Effector memory CD4-positive, alpha-beta T cell (primary cell): ENCODE results near the gene TNS3.

ENCODE experiments used
- DNase-seq, 3 donors: peaks; one replicate each; pipeline ENCODE4 v3.0.0-alpha.2; 2020
- H3K27ac ChIP-seq: 2 replicates; pipeline ENCODE4 v1.7.0; 2013; ENCODE audit warnings: mild to moderate bottlenecking, low read length, moderate library complexity; ENCODE audit not compliant: insufficient read depth, poor library complexity, severe bottlenecking
- H3K27me3 ChIP-seq: replicated peaks from 2 replicates; pipeline ENCODE4 v1.7.0; 2013; ENCODE audit warnings: mild to moderate bottlenecking, low read length; ENCODE audit not compliant: insufficient read depth, control insufficient read depth, poor library complexity, severe bottlenecking
- H3K36me3 ChIP-seq: 2 replicates; pipeline ENCODE4 v1.7.0; 2013; ENCODE audit warnings: mild to moderate bottlenecking, low read length, moderate library complexity; ENCODE audit not compliant: control insufficient read depth, insufficient read depth
- H3K4me1 ChIP-seq: 2 replicates; pipeline ENCODE4 v1.7.0; 2013; ENCODE audit warnings: low read length, mild to moderate bottlenecking; ENCODE audit not compliant: control insufficient read depth, insufficient read depth, poor library complexity, severe bottlenecking
- H3K4me3 ChIP-seq: 2 replicates; pipeline ENCODE4 v1.7.0; 2013; ENCODE audit warnings: low read length, low read depth, mild to moderate bottlenecking; ENCODE audit not compliant: insufficient read depth, poor library complexity, severe bottlenecking
- H3K9me3 ChIP-seq: 2 replicates; pipeline ENCODE4 v1.7.0; 2013; ENCODE audit warnings: mild to moderate bottlenecking, low read length, moderate library complexity; ENCODE audit not compliant: control insufficient read depth

The TNS3 gene

GRCh38 chr7:47370461-47371042 lies 211.4 kb downstream of the TNS3 start:
- H3K27ac ChIP-seq, result no peak overlapping the region
- H3K4me3 ChIP-seq, result no peak overlapping the region
- H3K9me3 ChIP-seq, result no peaks in the 10 kb centered on the region
- no peak for DNase-seq
- no peaks in the 10 kb centered on the region for H3K36me3 ChIP-seq
- H3K4me1 ChIP-seq, result no peaks in the 10 kb centered on the region
- H3K27me3 ChIP-seq, result no peaks in the 10 kb centered on the region

DNA sequence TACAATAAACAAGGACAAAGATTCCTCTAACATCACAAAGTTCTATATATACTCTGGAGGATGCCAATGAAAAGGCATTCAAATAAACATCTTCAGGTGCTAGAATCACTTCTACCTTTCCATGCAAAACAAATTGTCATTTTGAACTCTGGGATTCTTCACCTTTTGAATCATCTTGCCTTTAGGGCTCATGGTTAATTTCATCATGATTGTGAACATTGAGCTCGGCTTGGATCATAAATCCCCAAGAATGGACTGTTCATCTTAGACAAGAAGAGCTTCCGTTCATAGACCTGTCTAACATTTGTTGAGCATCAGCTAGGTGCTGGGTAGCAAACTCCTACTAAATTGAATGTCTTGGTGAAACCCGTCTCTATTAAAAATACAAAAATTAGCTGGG lies 212.2 kb downstream of the TNS3 start:
- H3K36me3 ChIP-seq, result no peaks in the 10 kb centered on the region
- no peak for DNase-seq

DNA sequence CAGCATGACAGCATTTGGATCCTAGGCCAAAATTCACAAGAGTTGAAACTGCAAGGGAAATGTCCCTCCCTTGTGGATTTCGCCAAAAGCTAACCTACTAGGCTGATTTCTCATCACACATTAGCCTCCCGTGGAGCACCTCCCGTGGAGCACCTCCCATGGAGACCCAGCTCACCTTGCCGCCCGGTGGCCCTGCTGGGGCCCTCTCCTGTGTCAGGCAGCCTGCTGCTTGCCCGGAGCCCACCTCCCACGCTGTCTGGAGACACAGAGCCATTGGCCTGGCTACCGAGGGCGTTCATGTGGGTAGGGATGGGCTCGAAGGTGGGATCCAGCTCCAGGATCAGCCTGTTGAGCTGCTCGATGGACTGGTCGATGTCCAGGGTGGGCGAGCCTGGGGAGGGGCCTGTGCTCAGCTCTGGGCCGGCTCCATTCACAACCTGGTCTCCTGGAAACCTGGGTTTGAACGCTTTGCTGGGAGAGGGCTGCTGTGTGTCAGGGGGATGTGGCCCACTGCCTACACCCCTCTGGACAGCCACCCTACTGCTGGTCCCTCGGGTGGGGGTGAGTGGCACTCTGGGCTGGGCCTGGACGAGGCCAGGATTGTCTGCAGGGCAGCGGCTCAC lies 213.6 kb downstream of the TNS3 start:
- Histone ChIP-seq H3K4me1 (no peaks in the 10 kb centered on the region), H3K9me3 (no peaks in the 10 kb centered on the region), H3K36me3 (no peaks in the 10 kb centered on the region), H3K27ac (no peak overlapping the region), H3K27me3 (no peaks in the 10 kb centered on the region), H3K4me3 (no peak overlapping the region)
- DNase-seq, result no peak

More for the DNA sequence above, 212.2 kb downstream of the TNS3 start:
- no peaks in the 10 kb centered on the region for H3K4me1 ChIP-seq
- H3K4me3 ChIP-seq, result no peak overlapping the region
- H3K27ac ChIP-seq, result no peak overlapping the region
- no peaks in the 10 kb centered on the region for H3K27me3 ChIP-seq
- no peaks in the 10 kb centered on the region for H3K9me3 ChIP-seq

DNA sequence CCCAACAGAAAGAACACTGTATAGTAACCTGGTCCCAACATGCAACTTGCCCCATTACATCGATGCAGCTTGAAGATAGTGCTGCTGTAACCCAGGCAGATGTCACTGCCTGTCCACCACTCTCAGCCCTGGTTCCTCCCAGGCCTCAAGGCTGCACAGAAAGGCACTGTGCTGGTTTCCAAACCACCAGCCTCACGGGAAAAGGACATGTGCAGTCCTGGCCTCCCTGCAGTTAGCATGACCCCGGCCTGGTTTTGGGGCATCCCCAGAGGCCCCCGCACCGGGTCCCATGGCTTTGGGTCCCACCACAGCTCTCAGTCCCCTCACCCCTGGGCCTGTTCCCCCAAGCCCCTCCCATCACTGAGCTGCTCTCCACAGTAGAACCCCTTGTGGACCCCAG lies 214.5 kb downstream of the TNS3 start:
- no peak overlapping the region for H3K4me3 ChIP-seq
- H3K27me3 ChIP-seq, result no peaks in the 10 kb centered on the region
- no peak overlapping the region for H3K27ac ChIP-seq
- H3K4me1 ChIP-seq, result no peaks in the 10 kb centered on the region
- H3K9me3 ChIP-seq, result no peaks in the 10 kb centered on the region
- no peaks in the 10 kb centered on the region for H3K36me3 ChIP-seq
- DNase-seq, result no peak

- no peak overlapping the region for H3K27ac ChIP-seq
- no peaks in the 10 kb centered on the region for H3K36me3 ChIP-seq
- no peaks in the 10 kb centered on the region for H3K27me3 ChIP-seq
- no peak overlapping the region for H3K4me3 ChIP-seq
- DNase-seq, result no peak
- no peaks in the 10 kb centered on the region for H3K9me3 ChIP-seq
- no peaks in the 10 kb centered on the region for H3K4me1 ChIP-seq
These were observed 215.0 kb downstream of the TNS3 start for GRCh38 chr7:47366960-47367359.

- Histone ChIP-seq H3K27me3 (no peaks in the 10 kb centered on the region), H3K4me3 (no peak overlapping the region), H3K9me3 (no peaks in the 10 kb centered on the region), H3K27ac (no peak overlapping the region), H3K4me1 (no peaks in the 10 kb centered on the region), H3K36me3 (no peaks in the 10 kb centered on the region)
- no peak for DNase-seq
These were observed 215.7 kb downstream of the TNS3 start for GRCh38 chr7:47366211-47366610.

DNA sequence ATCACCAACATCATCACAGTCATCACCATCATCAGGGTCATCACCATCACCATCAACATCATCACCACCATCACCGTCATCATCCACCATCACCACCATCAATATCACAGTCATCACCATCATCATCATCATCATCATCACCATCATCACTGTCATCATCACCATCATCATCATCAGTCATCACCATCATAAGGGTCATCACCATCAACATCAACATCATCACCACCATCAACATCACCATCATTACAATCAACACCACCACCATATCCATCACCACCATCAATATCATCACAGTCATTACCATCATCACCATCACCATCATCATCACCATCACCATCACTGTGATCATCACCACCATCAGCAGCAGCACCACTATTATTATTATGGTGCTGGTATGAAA lies 218.9 kb downstream of the TNS3 start:
- Histone ChIP-seq H3K4me1 (no peaks in the 10 kb centered on the region), H3K36me3 (no peaks in the 10 kb centered on the region), H3K9me3 (no peaks in the 10 kb centered on the region), H3K4me3 (no peak overlapping the region), H3K27ac (no peak overlapping the region), H3K27me3 (no peaks in the 10 kb centered on the region)
- no peak for DNase-seq

DNA sequence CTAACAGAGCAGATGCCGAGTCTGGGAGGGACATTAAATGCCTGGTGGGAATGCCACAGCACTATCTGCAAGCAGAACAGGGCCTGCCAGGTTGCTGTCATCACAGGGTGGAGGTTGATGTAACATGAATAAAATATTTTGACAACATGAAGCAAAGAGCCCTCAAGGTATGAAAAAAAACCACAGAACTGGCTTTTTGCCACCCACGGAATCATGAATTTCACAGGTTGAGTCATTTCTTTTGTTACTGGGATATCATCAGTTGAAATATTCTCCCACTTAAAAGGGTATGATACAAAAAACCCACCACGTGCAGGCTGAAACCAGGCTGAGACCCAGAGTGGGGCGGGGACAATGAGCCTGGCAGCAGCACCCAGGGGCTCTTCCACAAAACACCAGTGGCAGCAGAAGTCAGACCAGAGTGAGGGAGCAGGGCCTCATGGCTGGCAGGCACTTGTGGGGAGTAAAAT lies 220.1 kb downstream of the TNS3 start:
- no peak overlapping the region for H3K27ac ChIP-seq

DNA sequence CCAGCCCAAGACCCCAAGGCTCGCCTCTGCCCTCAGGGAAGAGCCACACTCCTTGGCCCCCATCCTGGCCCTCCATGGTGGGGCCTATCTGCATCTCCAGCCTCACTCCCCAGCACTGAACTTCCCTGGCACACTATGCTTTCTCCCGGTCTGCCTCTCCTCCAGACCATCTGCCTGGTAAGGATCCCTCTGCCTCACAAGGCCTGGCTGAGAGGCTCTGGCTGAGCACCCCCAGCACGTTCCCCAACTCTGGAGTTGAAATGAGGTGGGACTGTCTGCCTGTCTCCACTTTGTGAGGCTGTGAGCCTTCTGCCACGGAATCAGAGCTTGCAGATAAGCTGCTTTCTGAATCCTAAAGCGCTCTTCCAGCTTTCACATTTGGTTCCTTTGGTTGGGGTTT lies 220.7 kb downstream of the TNS3 start:
- Histone ChIP-seq H3K4me3 (no peak overlapping the region), H3K27ac (no peak overlapping the region), H3K27me3 (no peaks in the 10 kb centered on the region), H3K4me1 (no peaks in the 10 kb centered on the region), H3K36me3 (no peaks in the 10 kb centered on the region), H3K9me3 (no peaks in the 10 kb centered on the region)
- DNase-seq, result no peak

More for the DNA sequence above, 220.1 kb downstream of the TNS3 start:
- no peak overlapping the region for H3K4me3 ChIP-seq
- H3K9me3 ChIP-seq, result no peaks in the 10 kb centered on the region
- no peak for DNase-seq
- H3K4me1 ChIP-seq, result no peaks in the 10 kb centered on the region
- H3K27me3 ChIP-seq, result no peaks in the 10 kb centered on the region
- H3K36me3 ChIP-seq, result no peaks in the 10 kb centered on the region

DNA sequence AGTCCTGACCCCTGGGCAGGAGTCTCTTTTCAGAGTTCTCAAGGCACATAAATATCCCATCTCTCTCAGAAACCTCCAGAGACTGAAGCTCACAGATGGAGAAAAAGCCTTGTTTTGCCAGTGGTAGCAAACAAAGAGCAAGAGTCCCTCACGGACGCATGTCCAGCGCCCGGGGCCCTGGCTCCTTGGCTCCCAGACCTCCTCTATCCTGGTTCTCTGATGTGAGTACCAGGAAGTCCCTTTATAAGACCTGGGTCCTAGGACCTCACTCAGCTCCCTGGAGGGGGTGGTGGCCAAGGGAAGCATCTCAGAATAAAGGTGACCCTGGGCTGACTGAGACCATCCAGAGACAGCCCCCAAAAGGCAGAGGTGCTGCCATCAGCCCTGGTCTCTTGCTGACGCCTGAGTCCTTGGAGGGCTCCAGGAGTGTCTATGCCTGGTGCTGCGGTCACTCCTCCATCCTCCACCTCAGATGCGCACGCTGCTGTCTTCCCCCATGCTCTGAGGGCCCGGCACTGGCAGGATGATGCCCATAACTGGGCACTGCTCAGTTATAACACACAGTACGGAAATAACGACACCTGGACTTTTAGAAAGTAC lies 221.5 kb downstream of the TNS3 start:
- Histone ChIP-seq H3K9me3 (no peaks in the 10 kb centered on the region), H3K27me3 (no peaks in the 10 kb centered on the region), H3K4me1 (no peaks in the 10 kb centered on the region), H3K36me3 (no peaks in the 10 kb centered on the region), H3K4me3 (no peak overlapping the region), H3K27ac (no peak overlapping the region)
- DNase-seq, result no peak
